Esophagus muscularis mucosa (tissue), 4 donors: ENCODE results near the gene MAVS. TPM values are rescaled to one million over a fixed set of nuclear protein-coding genes. Genes with fewer than 3 reads are reported as not detected.

Experiments used
- DNase-seq: peaks from one replicate; pipeline ENCODE4 v3.0.0-alpha.2; 2017; ENCODE audit errors: extremely low spot score
- H3K27ac ChIP-seq, 4 donors: fragments of 200-600 bp; sonication (generic); replicated peaks in 1 of 4; 1 replicate in 3 of 4; 2 replicates in 1 of 4; pipeline ENCODE4 v1.5.1; 2016 to 2019; ENCODE audit warnings: mild to moderate bottlenecking in 1 of 4
- H3K27me3 ChIP-seq, 4 donors: fragments of 200-600 bp; sonication (generic); one replicate each; pipeline versions ENCODE4 v1.5.1 to v1.6.0; 2016 to 2019
- H3K36me3 ChIP-seq, 4 donors: fragments of 200-600 bp; sonication (generic); one replicate each; pipeline ENCODE4 v1.5.1; 2016 to 2019
- H3K4me1 ChIP-seq, 4 donors: fragments of 200-600 bp; sonication (generic); one replicate each; pipeline ENCODE4 v1.5.1; 2016 to 2019
- H3K4me3 ChIP-seq, 4 donors: fragments of 200-600 bp; sonication (generic); 1 replicate in 2 of 4; 2 replicates in 2 of 4; pipeline ENCODE4 v1.5.1; 2016 to 2019; ENCODE audit warnings: mild to moderate bottlenecking in 4 of 4, moderate library complexity in 1 of 4
- H3K9me3 ChIP-seq, 4 donors: fragments of 200-600 bp; sonication (generic); 1 replicate in 3 of 4; 2 replicates in 1 of 4; pipeline ENCODE4 v1.5.1; 2016 to 2019
- EP300 ChIP-seq: sonication (generic); formaldehyde crosslinking; IDR thresholded peaks from one replicate; pipeline ENCODE4 v1.6.1; 2017; ENCODE audit warnings: antibody characterized with exemption
- POLR2A ChIP-seq: fragments of 450-650 bp; IDR thresholded peaks from one replicate; pipeline ENCODE4 v1.6.1; 2017; ENCODE audit warnings: antibody characterized with exemption, moderate library complexity, mild to moderate bottlenecking, low read depth
- POLR2AphosphoS5 ChIP-seq, 2 donors: sonication (generic); formaldehyde crosslinking; IDR thresholded peaks; one replicate each; pipeline ENCODE4 v1.6.1; 2017; ENCODE audit warnings: antibody characterized with exemption in 2 of 2
- WGBS: methylation state at CpG from one replicate; pipeline ENCODE4 v1.1.5; 2018; 5-methylcytosine and 5-hydroxymethylcytosine counted together
- intact Hi-C: fragments of 100-400 bp; cut with DNase I; formaldehyde crosslinking; loops from one replicate; pipeline ENCODE4 v1.15.1; 2023
- total RNA-seq, 4 donors: library from RNA; depleted of rRNA; stranded (reverse); fragments of >200 nt; gene quantifications; one replicate each; pipeline versions ENCODE4 v1.1.0 to v1.2.1, GENCODE V29; 2016
- TF ChIP-seq, protein P1 (sequence below), 3 experiments: fragments of 200-600 bp in 2 of 3; fragments of 450-650 bp in 1 of 3; sonication (generic) in 2 of 3; IDR thresholded peaks; one replicate each; pipeline ENCODE4 v1.5.1; 2017 to 2019; ENCODE audit warnings: antibody characterized with exemption in 3 of 3, mild to moderate bottlenecking in 2 of 3, moderate library complexity in 1 of 3

Gene MAVS
- total RNA-seq, 4 donors from 2014 or later, result 34.6 to 56.1 (median 42.8) TPM

DNA sequence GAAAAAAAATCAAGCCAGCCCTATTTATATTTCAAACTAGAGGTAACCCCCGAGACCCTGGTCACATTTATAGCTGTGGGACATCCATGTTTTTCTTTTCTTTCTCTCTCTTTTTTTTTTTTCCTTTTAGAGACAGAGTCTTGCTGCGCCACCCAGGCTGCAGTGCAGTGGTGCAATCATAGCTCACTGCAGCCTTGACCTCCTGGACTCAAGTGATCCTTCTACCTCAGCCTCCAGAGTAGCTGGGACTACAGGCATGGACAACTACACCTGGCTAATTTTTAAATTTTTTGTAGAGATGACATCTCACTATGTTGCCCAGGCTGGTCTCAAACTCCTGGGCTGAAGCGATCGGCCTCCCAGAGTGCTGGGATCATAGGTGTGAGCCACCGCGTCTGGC is 12.1 kb downstream of the MAVS start:
- peaks cover 4 to 10% (median 7%) of the 10 kb centered on the region in 4 donors for H3K4me1 ChIP-seq
- DNase-seq, result no peak
- H3K9me3 ChIP-seq, result no peaks in the 10 kb centered on the region
- H3K27me3 ChIP-seq, result no peaks in the 10 kb centered on the region
- WGBS, result 92% methylated on average over 6 of the region's 6 CpGs
- intact Hi-C loops, result no loop called here
- H3K36me3 ChIP-seq, result peaks cover 59 to 94% (median 90%) of the 10 kb centered on the region in 4 donors
- TF ChIP-seq EP300, result no peak
- TF ChIP-seq, protein P1, sequence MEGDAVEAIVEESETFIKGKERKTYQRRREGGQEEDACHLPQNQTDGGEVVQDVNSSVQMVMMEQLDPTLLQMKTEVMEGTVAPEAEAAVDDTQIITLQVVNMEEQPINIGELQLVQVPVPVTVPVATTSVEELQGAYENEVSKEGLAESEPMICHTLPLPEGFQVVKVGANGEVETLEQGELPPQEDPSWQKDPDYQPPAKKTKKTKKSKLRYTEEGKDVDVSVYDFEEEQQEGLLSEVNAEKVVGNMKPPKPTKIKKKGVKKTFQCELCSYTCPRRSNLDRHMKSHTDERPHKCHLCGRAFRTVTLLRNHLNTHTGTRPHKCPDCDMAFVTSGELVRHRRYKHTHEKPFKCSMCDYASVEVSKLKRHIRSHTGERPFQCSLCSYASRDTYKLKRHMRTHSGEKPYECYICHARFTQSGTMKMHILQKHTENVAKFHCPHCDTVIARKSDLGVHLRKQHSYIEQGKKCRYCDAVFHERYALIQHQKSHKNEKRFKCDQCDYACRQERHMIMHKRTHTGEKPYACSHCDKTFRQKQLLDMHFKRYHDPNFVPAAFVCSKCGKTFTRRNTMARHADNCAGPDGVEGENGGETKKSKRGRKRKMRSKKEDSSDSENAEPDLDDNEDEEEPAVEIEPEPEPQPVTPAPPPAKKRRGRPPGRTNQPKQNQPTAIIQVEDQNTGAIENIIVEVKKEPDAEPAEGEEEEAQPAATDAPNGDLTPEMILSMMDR (IDR thresholded peaks at IDR 0.05), result no peak
- no peak for TF ChIP-seq POLR2A
- no peak for TF ChIP-seq POLR2AphosphoS5 (IDR thresholded peaks at IDR 0.05)
- no peak overlapping the region for H3K4me3 ChIP-seq
- no peak overlapping the region for H3K27ac ChIP-seq

DNA sequence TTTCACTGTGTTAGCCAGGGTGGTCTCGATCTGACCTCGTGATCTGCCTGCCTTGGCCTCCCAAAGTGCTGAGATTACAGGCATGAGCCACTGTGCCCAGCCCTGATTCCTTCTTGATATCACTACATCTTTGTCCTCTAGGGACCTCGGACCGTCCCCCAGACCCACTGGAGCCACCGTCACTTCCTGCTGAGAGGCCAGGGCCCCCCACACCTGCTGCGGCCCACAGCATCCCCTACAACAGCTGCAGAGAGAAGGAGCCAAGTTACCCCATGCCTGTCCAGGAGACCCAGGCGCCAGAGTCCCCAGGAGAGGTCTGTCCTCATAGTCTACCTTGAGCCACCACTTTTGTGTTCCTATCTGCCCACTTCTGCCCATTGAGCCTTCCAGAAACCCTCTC is 14.6 kb downstream of the MAVS start:
- no peak for DNase-seq
- H3K4me3 ChIP-seq, result no peak overlapping the region
- H3K9me3 ChIP-seq, result no peaks in the 10 kb centered on the region
- intact Hi-C loops, result no loop called here
- no peak overlapping the region for H3K27ac ChIP-seq
- TF ChIP-seq EP300 (no peak), POLR2AphosphoS5 (IDR thresholded peaks at IDR 0.05) (no peak), POLR2A (no peak)
- TF ChIP-seq, protein P1 (IDR thresholded peaks at IDR 0.05), result no peak
- H3K27me3 ChIP-seq, result no peaks in the 10 kb centered on the region
- 96% methylated on average over 7 of the region's 7 CpGs for WGBS
- H3K36me3 ChIP-seq, result peaks cover 83 to 100% (median 100%) of the 10 kb centered on the region in 4 donors
- H3K4me1 ChIP-seq, result no peaks in the 10 kb centered on the region

DNA sequence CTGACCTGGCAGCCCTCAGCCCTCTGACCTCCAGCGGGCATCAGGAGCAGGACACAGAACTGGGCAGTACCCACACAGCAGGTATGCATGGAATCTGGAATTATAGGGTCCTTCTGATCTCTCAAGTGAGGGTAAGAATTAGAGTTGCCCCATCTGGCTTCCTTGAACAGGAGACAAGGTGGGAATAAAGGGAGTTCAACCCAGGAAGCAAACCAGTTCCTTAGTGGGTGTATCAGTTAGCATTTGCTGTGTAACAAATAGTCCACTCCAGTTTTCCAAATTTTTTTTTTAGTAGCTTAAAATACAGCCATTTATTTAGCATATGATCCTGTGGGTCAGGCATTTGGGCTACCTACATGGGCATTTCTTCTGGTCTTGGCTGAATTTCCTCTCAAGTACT is 15.7 kb downstream of the MAVS start:
- no peak overlapping the region for H3K27ac ChIP-seq
- H3K4me3 ChIP-seq, result no peak overlapping the region
- no peak for DNase-seq
- no peaks in the 10 kb centered on the region for H3K4me1 ChIP-seq
- H3K27me3 ChIP-seq, result no peaks in the 10 kb centered on the region
- H3K36me3 ChIP-seq, result peaks cover 76 to 100% (median 100%) of the 10 kb centered on the region in 4 donors
- TF ChIP-seq POLR2AphosphoS5 (IDR thresholded peaks at IDR 0.05), result no peak
- TF ChIP-seq EP300, result no peak
- no peak for TF ChIP-seq POLR2A
- TF ChIP-seq, protein P1 (IDR thresholded peaks at IDR 0.05), result no peak
- H3K9me3 ChIP-seq, result no peaks in the 10 kb centered on the region
- intact Hi-C loops, result no loop called here
- WGBS, result 100% methylated on average over 1 of the region's 1 CpG

DNA sequence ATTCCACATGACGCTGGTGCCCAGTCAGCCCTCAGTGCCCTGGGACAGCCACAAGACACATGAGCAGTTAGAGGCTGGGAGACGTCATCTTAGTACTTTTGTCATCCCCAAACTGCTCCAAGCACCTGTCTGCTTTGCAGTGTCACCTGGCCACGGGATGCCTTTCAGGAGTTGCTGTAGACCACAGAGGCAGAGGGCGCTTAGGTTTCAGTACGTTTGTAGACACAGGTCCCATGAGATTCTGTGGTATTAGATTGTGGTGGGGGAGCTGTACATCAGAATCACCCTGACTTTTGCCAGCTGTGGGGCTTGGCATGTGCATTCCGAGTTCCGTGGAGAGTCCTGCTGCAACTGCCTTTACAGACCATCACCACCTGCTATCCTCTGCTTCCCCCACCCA is 16.7 kb downstream of the MAVS start:
- no peak overlapping the region for H3K27ac ChIP-seq
- H3K9me3 ChIP-seq, result no peaks in the 10 kb centered on the region
- intact Hi-C loops, result no loop called here
- TF ChIP-seq, protein P1 (IDR thresholded peaks at IDR 0.05), result no peak
- no peak for TF ChIP-seq POLR2A
- TF ChIP-seq POLR2AphosphoS5 (IDR thresholded peaks at IDR 0.05), result no peak
- no peak for TF ChIP-seq EP300
- H3K36me3 ChIP-seq, result peaks cover 67 to 100% (median 98%) of the 10 kb centered on the region in 4 donors
- no peak for DNase-seq
- no peak overlapping the region for H3K4me3 ChIP-seq
- 76% methylated on average over 7 of the region's 7 CpGs for WGBS
- H3K4me1 ChIP-seq, result no peaks in the 10 kb centered on the region
- H3K27me3 ChIP-seq, result no peaks in the 10 kb centered on the region

DNA sequence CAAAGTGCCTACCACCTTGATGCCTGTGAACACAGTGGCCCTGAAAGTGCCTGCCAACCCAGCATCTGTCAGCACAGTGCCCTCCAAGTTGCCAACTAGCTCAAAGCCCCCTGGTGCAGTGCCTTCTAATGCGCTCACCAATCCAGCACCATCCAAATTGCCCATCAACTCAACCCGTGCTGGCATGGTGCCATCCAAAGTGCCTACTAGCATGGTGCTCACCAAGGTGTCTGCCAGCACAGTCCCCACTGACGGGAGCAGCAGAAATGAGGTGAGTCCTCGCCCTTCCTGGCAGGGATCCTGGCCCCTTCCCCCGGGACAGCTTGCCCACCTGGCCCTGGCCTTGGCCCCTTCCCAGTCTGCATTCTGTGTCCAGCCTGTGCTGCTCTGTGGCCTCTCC is 17.9 kb downstream of the MAVS start:
- 93% methylated on average over 3 of the region's 5 CpGs for WGBS
- Histone ChIP-seq H3K9me3 (no peaks in the 10 kb centered on the region), H3K27me3 (no peaks in the 10 kb centered on the region), H3K4me1 (no peaks in the 10 kb centered on the region), H3K36me3 (peaks cover 66 to 99% (median 94%) of the 10 kb centered on the region in 4 donors), H3K4me3 (no peak overlapping the region), H3K27ac (no peak overlapping the region)
- intact Hi-C loops, result no loop called here
- TF ChIP-seq POLR2AphosphoS5 (IDR thresholded peaks at IDR 0.05), result peak in 1 of 2 donors; percentile 9
- TF ChIP-seq, protein P1 (IDR thresholded peaks at IDR 0.05), result no peak
- DNase-seq, result no peak
